GM21515 (cell line): ENCODE data around the gene NLE1.
"Not testable (repeated sequence)": the region's sequence is repeated elsewhere in the genome, so short reads cannot be mapped to it uniquely, and the experiment has no call there.

Source experiments
- ATAC-seq: cut with Tn5 transposase; IDR thresholded peaks from one replicate; pipeline ENCODE4 v1.9.1; 2021; ENCODE audit not compliant: unreplicated experiment

NLE1 gene

GRCh38 chr17:35141681-35142466 lies at the start of gene NLE1:
NLE1 (minus strand) TSS chr17:35142303; CDS start chr17:35142275, 28 bp downstream.
- peak; percentile 86 for ATAC-seq

- no peak for ATAC-seq
Observed at GRCh38 chr17:35191001-35191695, 49.0 kb upstream of the NLE1 start.

- ATAC-seq: no peak
Observed at GRCh38 chr17:35189291-35189690, 47.2 kb upstream of the NLE1 start.

- ATAC-seq: no peak
Observed at GRCh38 chr17:35188111-35188510, 46.0 kb upstream of the NLE1 start.

GRCh38 chr17:35187481-35187880 lies 45.4 kb upstream of the NLE1 start:
- no peak for ATAC-seq

- no peak for ATAC-seq
Observed at GRCh38 chr17:35185849-35186248, 43.7 kb upstream of the NLE1 start.

- ATAC-seq: no peak
Observed at GRCh38 chr17:35184274-35184673, 42.2 kb upstream of the NLE1 start.

- ATAC-seq: no peak
Observed at GRCh38 chr17:35183332-35183731, 41.2 kb upstream of the NLE1 start.

- not testable (repeated sequence) for ATAC-seq
Observed at GRCh38 chr17:35179379-35179778, 37.3 kb upstream of the NLE1 start.

GRCh38 chr17:35176897-35177296 lies 34.8 kb upstream of the NLE1 start:
- ATAC-seq: no peak

- no peak for ATAC-seq
Observed at GRCh38 chr17:35175638-35176415, 33.7 kb upstream of the NLE1 start.

GRCh38 chr17:35174835-35175334 lies 32.8 kb upstream of the NLE1 start:
- ATAC-seq: no peak

- not testable (repeated sequence) for ATAC-seq
Observed at GRCh38 chr17:35172321-35172720, 30.2 kb upstream of the NLE1 start.

- no peak for ATAC-seq
Observed at GRCh38 chr17:35171834-35172233, 29.7 kb upstream of the NLE1 start.

- ATAC-seq: no peak
Observed at GRCh38 chr17:35170968-35171771, 29.1 kb upstream of the NLE1 start.

- ATAC-seq: no peak
Observed at GRCh38 chr17:35169835-35170363, 27.8 kb upstream of the NLE1 start.

GRCh38 chr17:35167666-35168065 lies 25.6 kb upstream of the NLE1 start:
- no peak for ATAC-seq

GRCh38 chr17:35167046-35167445 lies 24.9 kb upstream of the NLE1 start:
- no peak for ATAC-seq

- no peak for ATAC-seq
Observed at GRCh38 chr17:35166526-35166925, 24.4 kb upstream of the NLE1 start.

GRCh38 chr17:35164716-35165115 lies 22.6 kb upstream of the NLE1 start:
- no peak for ATAC-seq
